GM12891 (cell line): ENCODE results near the gene SULT1C2.
"Not testable (repeated sequence)": the region's sequence is repeated elsewhere in the genome, so short reads cannot be mapped to it uniquely, and the experiment has no call there.

ENCODE experiments used
- DNase-seq: peaks from one replicate; pipeline ENCODE4 v3.0.0; 2011; ENCODE audit warnings: low spot score; ENCODE audit not compliant: insufficient read length
- FAIRE-seq: peaks from 2 replicates; lab custom pipeline; 2011; peaks lifted over from hg19 to GRCh38; lab: Jason Lieb, UNC
- PAX5 ChIP-seq: IDR thresholded peaks from 2 replicates; pipeline ENCODE4 v1.6.1; 2011; ENCODE audit warnings: low read length, moderate library complexity, mild to moderate bottlenecking; ENCODE audit not compliant: insufficient read depth, severe bottlenecking
- POLR2A ChIP-seq: IDR thresholded peaks from 2 replicates; pipeline ENCODE4 v1.6.1; 2011; ENCODE audit warnings: low read depth, low read length, control low read depth
- POLR2AphosphoS5 ChIP-seq: IDR thresholded peaks from 2 replicates; pipeline ENCODE4 v1.6.1; 2011; ENCODE audit warnings: low read depth, low read length, control low read depth
- POU2F2 ChIP-seq: IDR thresholded peaks from 2 replicates; pipeline ENCODE4 v1.6.1; 2011; ENCODE audit warnings: low read depth, mild to moderate bottlenecking, control low read depth, low read length, moderate library complexity
- SPI1 ChIP-seq: IDR thresholded peaks from 2 replicates; pipeline ENCODE4 v1.6.1; 2011; ENCODE audit warnings: low read depth, low read length, control low read depth
- TAF1 ChIP-seq: IDR thresholded peaks from 2 replicates; pipeline ENCODE4 v1.6.1; 2011; ENCODE audit warnings: low read depth, low read length, control low read depth

The SULT1C2 gene

DNA sequence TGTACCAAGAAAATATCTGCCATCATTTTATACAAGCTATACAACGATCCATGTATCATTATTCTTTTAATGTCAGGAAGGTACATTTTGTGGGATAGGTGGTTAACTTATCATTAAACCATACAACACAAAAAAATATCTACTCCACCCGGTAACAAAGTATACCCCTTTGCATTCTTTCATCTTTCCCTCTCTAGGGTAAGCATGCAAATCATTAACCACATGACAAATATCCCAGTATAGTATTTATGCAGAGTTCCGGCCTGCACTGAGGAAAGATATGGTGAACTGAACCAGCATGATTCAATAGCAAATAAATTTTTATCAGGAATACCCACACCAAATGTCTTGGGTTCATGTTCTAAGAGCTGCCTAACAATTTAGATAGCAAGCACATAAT is 22.5 kb upstream of the SULT1C2 start:
- FAIRE-seq (no peak), DNase-seq (no peak)
- TF ChIP-seq POLR2A: no peak
- no peak for TF ChIP-seq PAX5
- TF ChIP-seq SPI1: no peak
- TF ChIP-seq TAF1: no peak
- no peak for TF ChIP-seq POLR2AphosphoS5
- TF ChIP-seq POU2F2: no peak

DNA sequence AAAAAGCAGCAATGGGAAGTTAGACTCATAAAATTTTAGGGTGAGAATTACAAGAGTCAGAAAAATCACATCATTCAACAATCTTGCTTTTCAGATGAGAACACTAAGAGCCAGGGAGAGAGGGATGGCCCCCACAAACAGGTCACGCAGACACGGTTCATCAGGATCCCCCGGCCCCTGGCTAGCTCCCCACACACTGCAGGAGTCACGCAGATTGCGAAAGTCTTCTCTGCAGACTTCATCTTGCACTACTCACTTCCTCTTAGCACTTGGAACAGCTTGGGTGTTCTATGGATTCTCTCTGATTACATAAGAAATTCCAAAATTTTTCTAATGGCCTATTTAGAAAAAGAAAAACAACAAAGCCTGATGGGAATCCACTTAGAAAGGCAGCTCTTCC is 21.6 kb upstream of the SULT1C2 start:
- no peak for DNase-seq
- no peak for FAIRE-seq
- TF ChIP-seq TAF1 (no peak), POU2F2 (no peak), POLR2A (no peak), PAX5 (no peak), POLR2AphosphoS5 (no peak), SPI1 (no peak)

DNA sequence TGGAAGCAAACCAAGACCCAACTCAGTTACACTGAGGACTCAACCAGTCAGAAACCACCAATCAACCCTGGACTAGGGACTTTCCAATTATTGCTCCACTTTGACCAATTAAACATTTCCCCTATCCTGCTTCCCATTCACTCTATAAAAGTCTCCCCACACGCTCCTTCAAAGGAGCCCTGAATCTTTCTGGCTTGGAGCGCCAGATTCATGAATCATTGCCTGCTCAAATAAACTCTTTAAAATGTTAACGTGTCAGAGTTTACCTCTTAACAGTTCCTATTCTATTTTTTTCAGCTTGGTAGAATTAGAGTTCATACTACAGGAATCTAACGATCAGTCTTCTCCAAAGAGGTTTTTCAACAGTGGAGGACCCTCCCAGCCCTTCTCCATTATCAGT is 20.7 kb upstream of the SULT1C2 start:
- FAIRE-seq: no peak
- no peak for TF ChIP-seq SPI1
- TF ChIP-seq POLR2AphosphoS5: no peak
- TF ChIP-seq POU2F2: no peak
- TF ChIP-seq TAF1: no peak
- DNase-seq: no peak

DNA sequence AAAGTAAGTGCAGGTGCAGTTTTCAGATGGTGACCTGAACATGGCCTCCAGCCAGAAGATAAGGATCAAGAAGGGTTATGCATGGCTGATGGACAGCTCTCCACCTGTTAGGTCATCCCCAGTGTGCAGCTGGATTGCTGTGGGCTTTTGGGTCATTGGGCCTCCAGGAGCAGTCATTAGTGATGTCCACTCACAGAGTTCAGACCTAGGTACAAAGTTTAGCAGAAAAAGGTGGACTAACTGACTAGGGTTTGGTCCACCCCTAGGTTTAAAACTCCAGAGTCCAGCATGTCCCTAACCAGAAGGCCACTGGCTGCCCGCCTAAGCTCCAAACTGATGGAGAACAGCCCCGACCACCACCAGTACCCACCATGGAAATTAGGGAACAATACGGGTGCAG is 18.3 kb upstream of the SULT1C2 start:
- no peak for TF ChIP-seq SPI1
- no peak for TF ChIP-seq PAX5
- TF ChIP-seq POLR2AphosphoS5: no peak
- TF ChIP-seq POU2F2: no peak
- TF ChIP-seq TAF1: no peak
- TF ChIP-seq POLR2A: no peak
- DNase-seq (no peak), FAIRE-seq (no peak)

DNA sequence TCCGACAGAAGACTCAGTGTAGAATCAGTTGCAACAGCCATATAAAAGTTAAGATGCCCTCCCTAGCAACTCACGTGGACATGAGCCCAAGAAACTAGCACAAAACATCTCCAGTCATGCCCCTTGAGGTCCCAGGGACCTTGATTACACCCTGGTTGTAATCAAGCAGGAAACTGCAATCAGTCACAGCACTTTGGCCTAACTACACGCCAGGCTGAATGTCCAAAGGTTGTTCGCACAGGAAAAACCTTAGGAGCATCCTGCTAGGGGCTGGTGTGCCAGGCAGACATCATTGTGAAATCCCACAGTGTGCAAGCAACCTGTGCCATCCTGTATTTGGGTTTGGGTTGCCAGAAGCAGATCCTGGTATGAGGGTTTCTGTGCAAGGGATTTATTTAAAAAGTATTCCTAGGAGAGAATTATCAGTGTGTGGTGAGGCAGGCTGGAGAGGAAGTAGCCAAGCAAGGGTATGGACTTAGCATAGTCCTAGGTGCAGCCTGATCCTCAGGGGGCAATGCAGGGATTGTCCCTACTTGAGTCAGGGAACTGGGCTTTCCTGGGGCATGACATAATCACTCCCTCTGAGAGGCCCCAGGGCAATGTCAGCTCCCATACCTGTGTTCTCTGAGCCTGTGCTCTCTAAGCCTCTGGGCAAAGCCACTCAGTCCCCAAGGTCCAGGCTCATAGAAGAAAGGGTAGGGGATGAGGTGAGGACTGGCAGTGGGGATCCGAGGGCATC is 17.8 kb upstream of the SULT1C2 start:
- DNase-seq (no peak), FAIRE-seq (no peak)
- TF ChIP-seq POLR2A: no peak
- TF ChIP-seq POLR2AphosphoS5: no peak
- no peak for TF ChIP-seq POU2F2
- TF ChIP-seq TAF1: no peak
- no peak for TF ChIP-seq SPI1
- no peak for TF ChIP-seq PAX5

DNA sequence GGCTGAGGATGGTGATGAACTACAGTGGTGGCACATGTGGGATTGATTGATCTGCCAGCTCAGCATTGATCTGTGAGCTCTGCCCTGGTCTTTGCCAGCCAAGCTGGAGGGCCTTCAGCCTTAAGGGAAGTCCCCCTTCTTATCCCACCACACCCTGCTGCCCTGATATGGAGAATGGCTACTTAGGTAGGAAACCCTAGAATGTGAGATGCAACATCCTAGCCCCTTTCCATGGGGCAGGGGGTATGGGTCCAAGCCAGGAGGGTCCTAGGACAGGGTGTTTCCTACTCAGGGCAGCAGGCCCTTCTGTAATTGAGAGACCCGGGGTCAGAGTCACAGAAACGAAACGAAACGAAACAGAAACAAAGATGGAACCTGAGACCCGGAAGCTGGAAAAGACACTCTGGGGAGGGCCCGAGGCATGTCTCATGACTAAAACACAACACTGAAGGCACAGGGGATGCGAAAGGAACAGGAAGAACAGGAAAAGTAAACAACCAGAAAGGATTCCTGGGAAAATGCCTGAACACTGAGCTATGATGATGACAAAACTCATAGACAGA is 16.9 kb upstream of the SULT1C2 start:
- no peak for FAIRE-seq
- TF ChIP-seq PAX5: no peak
- TF ChIP-seq POU2F2: no peak
- no peak for TF ChIP-seq POLR2A
- no peak for TF ChIP-seq TAF1
- no peak for TF ChIP-seq POLR2AphosphoS5
- no peak for TF ChIP-seq SPI1
- DNase-seq: no peak

DNA sequence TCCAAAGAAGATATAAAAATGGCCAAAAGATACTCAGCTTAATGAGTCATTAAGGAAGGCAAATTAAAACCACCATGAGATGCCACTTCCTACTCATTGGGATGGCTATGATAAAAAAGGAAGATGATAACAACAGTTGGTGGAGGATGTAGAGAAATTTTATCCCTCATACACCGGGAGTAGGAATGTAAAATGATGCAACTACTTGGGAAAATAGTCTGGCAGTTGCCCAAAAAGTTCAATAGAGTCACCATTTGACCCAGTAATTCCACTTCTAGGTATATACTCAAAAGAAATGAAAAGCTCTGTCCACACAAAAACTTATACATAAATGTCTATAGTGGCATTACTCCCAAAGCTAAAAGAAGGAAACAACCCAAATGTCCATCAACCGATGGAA is 10.1 kb upstream of the SULT1C2 start:
- no peak for DNase-seq
- no peak for FAIRE-seq
- TF ChIP-seq SPI1 (no peak), PAX5 (no peak), POU2F2 (no peak)

DNA sequence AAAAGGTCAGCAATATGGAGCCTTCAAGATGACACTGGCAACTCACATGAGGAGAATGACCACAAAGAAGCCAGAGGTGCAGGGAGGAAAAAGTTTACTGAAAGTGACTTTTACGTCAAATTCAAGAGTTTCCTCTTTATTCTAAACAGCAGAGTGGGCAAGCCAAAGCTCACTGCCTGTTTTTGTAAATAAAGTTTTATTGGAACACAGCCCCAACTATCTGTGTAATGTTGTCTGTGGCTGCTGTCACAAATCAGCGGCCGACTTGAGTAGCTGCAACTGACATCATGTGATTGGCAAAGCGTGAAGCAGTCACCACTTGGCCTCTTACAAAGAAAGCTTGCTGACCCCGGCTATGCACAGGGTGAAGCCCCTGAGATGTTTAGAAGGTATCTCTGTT is 9.2 kb upstream of the SULT1C2 start:
- no peak for FAIRE-seq

DNA sequence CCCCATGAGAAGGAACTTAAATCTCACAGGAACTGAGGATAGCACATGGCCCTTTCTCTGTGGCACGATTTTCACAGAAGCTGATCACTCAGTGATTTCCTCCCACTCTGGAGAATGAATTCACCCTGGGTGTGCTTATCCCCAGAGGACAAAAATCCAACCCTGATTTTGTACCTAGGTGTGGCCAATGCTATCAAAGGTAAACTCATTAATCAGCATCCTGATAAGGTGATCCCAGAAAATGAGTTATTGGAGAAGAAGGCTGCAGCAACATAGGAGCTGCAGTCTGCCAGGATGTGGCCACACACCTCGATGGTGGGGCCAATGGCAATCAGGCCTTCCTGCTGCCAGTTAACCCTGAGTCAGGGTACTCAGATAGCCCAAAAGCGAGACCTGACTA is 8.2 kb upstream of the SULT1C2 start:
- DNase-seq (no peak), FAIRE-seq (no peak)
- TF ChIP-seq TAF1 (no peak), PAX5 (no peak), POU2F2 (no peak), SPI1 (no peak), POLR2A (no peak), POLR2AphosphoS5 (no peak)

More for the DNA sequence above, 9.2 kb upstream of the SULT1C2 start:
- no peak for TF ChIP-seq PAX5
- DNase-seq: no peak

DNA sequence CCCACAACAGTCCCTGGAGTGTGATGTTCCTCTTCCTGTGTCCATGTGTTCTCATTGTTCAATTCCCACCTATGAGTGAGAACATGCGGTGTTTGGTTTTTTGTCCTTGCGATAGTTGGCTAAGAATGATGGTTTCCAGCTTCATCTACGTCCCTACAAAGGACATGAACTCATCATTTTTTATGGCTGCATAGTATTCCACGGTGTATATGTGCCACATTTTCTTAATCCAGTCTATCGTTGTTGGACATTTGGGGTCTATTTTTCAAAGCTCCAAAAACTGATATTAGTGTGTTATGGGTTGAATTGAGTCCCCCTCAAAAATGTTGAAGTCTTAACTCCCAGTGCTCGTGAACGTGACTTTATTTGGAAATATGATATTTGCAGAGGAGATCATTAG is 4.1 kb upstream of the SULT1C2 start:
- not testable (repeated sequence) for DNase-seq, FAIRE-seq

DNA sequence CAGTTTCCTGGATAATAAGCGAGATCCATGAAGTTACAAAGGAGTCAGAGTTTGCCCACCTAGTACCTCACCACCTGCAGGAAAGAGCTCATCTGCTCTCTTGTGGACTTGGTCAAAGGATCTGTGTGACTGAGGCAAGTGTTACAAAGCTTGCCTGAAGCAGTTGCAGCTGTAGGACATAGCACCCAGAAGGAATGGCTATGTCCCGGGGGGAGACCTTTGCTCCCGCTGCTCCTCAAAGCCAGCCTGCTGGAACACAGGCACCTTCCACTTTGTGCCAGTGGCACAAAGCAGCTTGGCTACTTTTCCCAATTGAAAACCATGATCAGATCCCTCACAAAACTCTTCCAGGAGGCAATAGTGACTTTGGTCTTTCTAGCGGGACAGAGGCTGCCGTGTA is 3.1 kb upstream of the SULT1C2 start:
- FAIRE-seq (no peak), DNase-seq (no peak)
- TF ChIP-seq POLR2A (no peak), POU2F2 (no peak), SPI1 (no peak), TAF1 (no peak), PAX5 (no peak), POLR2AphosphoS5 (no peak)
